NOMO-1 treated with dmso at 0.1 percent for 144 hours (cell line): Measurements from ENCODE around the gene PIM2.
"Not testable (repeated sequence)": the region's sequence is repeated elsewhere in the genome, so short reads cannot be mapped to it uniquely, and the experiment has no call there.

Experiments used
- DNase-seq: peaks from one replicate; lab custom pipeline; 2025; ENCODE audit not compliant: unreplicated experiment; lab: John Stamatoyannopoulos, UW

The PIM2 gene

DNA sequence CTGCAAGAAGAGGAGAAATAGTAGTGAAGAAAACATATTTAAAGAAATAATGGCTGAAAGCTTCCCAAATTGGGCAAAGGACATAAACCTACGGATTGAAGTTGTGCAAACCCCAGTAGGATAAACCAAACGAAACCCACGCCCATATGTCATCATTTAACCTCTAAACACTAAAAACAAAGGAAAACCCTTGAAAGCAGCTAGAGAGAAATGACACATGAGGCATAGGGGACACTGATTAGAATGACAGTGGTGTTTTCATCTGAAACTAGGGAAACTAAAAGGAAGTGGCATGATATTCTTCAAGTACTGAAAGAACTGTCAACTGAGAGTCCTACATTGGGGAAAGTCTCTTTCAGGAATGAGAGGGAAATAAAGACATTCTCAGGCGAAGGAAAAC is 41.9 kb downstream of the PIM2 start:
- not testable (repeated sequence) for DNase-seq

DNA sequence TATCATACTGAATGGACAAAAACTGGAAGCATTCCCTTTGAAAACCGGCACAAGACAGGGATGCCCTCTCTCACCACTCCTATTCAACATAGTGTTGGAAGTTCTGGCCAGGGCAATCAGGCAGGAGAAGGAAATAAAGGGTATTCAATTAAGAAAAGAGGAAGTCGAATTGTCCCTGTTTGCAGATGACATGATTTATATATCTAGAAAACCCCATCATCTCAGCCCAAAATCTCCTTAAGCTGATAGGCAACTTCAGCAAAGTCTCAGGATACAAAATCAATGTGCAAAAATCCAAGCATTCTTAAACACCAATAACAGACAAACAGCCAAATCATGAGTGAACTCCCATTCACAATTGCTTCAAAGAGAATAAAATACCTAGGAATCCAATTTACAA is 46.8 kb downstream of the PIM2 start:
- DNase-seq: not testable (repeated sequence)

DNA sequence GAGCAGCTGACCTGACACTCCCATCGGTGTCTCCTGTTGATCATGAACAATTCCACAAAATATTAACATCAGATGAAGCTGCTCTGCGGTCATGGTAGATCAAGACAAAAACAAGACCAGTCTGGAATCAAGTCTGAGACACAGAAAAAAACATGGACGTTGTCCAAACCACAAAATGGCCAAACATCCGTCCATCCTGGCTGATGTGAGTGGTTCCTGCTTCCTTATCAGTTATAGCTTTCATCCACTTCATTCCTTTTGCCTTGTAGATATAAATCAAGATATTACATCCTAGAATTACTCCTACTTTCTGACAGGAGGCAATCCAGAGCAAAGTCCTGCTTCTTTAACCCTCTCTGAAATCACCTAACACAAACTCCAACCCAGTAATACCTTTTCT is 54.6 kb downstream of the PIM2 start:
- DNase-seq: no peak
